GM18511 (cell line): ENCODE results near the gene OXLD1.
"Not testable (repeated sequence)": the region's sequence is repeated elsewhere in the genome, so short reads cannot be mapped to it uniquely, and the experiment has no call there.

ENCODE experiments used
- ATAC-seq: cut with Tn5 transposase; IDR thresholded peaks from one replicate; pipeline ENCODE4 v1.9.1; 2021; ENCODE audit warnings: mild to moderate bottlenecking, moderate library complexity; ENCODE audit not compliant: unreplicated experiment

Gene OXLD1

DNA sequence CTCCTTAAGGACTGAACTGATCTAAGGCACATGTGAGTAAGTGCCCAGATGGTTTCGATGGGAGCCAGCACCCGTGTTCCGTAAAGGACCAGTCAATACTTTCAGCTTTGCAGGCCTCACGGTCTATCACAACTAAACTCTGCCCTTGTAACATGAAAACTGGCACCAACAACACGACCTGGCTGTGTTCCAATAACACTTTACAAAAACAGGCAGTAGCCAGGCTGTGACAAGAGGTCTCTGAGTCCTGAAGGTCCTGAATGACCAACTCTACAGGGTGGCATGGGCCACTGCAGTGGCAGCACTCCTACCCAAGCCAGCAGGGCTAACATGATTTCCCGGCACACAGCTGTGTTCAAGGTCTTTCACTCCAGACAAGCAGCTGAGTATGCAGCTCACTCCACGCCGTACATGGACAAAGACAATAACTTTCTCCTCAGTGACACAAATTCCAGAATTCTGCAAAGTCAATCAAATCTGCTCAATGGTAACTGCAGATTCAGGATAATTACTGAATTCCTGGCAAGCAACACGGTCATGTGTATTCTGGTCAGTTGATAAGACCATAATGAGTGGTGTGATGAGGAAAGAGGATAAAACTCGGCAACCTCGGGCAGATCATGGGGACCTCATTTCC is 44.8 kb downstream of the OXLD1 start:
- ATAC-seq = no peak

DNA sequence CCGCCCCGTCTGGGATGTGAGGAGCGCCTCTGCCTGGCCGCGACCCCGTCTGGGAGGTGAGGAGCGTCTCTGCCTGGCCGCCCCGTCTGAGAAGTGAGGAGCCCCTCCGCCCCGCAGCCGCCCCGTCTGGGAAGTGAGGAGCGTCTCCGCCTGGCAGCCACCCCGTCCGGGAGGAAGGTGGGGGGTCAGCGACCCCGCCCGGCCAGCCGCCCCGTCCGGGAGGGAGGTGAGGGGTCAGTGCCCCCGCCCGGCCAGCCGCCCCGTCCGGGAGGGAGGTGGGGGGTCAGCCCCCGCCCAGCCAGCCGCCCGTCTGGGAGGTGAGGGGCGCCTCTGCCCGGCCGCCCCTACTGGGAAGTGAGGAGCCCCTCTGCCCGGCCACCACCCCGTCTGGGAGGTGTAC is 48.1 kb downstream of the OXLD1 start:
- ATAC-seq = not testable (repeated sequence)

DNA sequence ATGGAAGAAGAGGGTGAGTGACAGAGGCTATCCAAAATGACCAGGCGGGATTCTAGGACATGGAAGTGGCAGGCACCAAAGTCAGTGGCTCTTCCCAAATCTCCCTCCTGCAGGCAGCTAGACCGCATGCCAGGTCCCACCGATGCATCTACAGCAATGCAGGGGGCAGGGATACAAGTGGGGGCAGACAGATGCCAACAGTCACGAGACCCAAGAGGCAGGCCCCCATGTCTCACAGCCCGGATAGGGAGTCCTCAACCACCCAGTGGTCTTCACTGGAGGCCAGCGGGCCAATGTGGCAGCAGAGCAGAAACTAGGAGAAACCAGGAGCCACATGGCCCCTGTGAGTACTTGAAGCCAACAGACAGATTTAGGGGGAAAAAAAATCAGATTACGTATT is 49.5 kb downstream of the OXLD1 start:
- no peak for ATAC-seq

- ATAC-seq = no peak
Measured at GRCh38 chr17:81615401-81615930, 50.9 kb downstream of the OXLD1 start.
